Fibroblast of skin of back (primary cell): ENCODE data around the gene TPBG.
"Not testable (repeated sequence)": the region's sequence is repeated elsewhere in the genome, so short reads cannot be mapped to it uniquely, and the experiment has no call there.

Experiments
- DNase-seq: peaks from one replicate; pipeline ENCODE4 v3.0.0-alpha.2; 2013

The TPBG gene

GRCh38 chr6:82376636-82377035 is 13.0 kb downstream of the TPBG start:
- no peak for DNase-seq

GRCh38 chr6:82380566-82381185 is 17.1 kb downstream of the TPBG start:
- no peak for DNase-seq

GRCh38 chr6:82381278-82381677 is 17.7 kb downstream of the TPBG start:
- no peak for DNase-seq

- no peak for DNase-seq
These were observed 21.5 kb downstream of the TPBG start for GRCh38 chr6:82385102-82385501.

GRCh38 chr6:82385546-82385945 is 21.9 kb downstream of the TPBG start:
- no peak for DNase-seq

- no peak for DNase-seq
These were observed 22.3 kb downstream of the TPBG start for GRCh38 chr6:82385961-82386360.

- not testable (repeated sequence) for DNase-seq
These were observed 31.2 kb downstream of the TPBG start for GRCh38 chr6:82394770-82395169.

GRCh38 chr6:82396964-82397751 is 33.5 kb downstream of the TPBG start:
- DNase-seq, result peak; percentile 77

GRCh38 chr6:82397962-82398692 is 34.5 kb downstream of the TPBG start:
- DNase-seq, result peak; percentile 54

GRCh38 chr6:82408952-82409431 is 45.4 kb downstream of the TPBG start:
- peak; percentile 72 for DNase-seq

GRCh38 chr6:82410151-82410648 is 46.6 kb downstream of the TPBG start:
- DNase-seq, result peak; percentile 55

- DNase-seq, result no peak
These were observed 50.3 kb downstream of the TPBG start for GRCh38 chr6:82413868-82414267.

- DNase-seq, result peak; percentile 58
These were observed 52.2 kb downstream of the TPBG start for GRCh38 chr6:82415820-82416219.

- DNase-seq, result no peak
These were observed 52.7 kb downstream of the TPBG start for GRCh38 chr6:82416346-82416745.
